A673 (cell line): Measurements from ENCODE around the gene ATAT1.

Experiments
- EZH2 ChIP-seq: fragments of 200-600 bp; sonication (generic); IDR thresholded peaks from 2 replicates; pipeline ENCODE4 v1.6.1; 2017; ENCODE audit warnings: borderline replicate concordance, low read depth, mild to moderate bottlenecking, mixed read lengths, antibody characterized with exemption, low read length; ENCODE audit not compliant: poor library complexity, severe bottlenecking
- TF ChIP-seq, protein P1 (sequence below): fragments of 300-800, 200-600 bp; sonication (generic); conservative IDR thresholded peaks from 2 replicates; pipeline ENCODE4 v1.5.1; 2017; ENCODE audit warnings: low read depth, mild to moderate bottlenecking, antibody characterized with exemption, low read length, moderate library complexity, mixed read lengths

DNA sequence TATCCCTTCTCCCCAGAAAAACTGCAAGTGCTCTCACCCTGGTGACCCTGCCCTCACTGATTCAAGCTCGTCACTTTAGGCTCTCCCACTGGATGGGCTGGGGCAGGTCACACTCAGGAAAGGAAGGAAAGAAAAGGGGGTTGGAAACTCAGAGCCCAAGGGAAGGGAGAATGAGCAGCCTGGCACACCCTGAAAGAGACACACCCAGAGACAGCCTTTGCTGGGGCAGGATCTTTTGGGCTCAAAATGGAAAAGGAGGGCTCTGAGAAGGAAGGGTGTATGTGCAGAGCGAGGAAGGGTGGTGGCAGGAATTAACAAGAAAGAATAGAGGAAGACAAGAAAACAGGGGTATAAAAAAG is 57.3 kb downstream of the ATAT1 start:
- TF ChIP-seq, protein P1, sequence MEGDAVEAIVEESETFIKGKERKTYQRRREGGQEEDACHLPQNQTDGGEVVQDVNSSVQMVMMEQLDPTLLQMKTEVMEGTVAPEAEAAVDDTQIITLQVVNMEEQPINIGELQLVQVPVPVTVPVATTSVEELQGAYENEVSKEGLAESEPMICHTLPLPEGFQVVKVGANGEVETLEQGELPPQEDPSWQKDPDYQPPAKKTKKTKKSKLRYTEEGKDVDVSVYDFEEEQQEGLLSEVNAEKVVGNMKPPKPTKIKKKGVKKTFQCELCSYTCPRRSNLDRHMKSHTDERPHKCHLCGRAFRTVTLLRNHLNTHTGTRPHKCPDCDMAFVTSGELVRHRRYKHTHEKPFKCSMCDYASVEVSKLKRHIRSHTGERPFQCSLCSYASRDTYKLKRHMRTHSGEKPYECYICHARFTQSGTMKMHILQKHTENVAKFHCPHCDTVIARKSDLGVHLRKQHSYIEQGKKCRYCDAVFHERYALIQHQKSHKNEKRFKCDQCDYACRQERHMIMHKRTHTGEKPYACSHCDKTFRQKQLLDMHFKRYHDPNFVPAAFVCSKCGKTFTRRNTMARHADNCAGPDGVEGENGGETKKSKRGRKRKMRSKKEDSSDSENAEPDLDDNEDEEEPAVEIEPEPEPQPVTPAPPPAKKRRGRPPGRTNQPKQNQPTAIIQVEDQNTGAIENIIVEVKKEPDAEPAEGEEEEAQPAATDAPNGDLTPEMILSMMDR, result no peak
- TF ChIP-seq EZH2, result no peak
